Neural cell (in vitro differentiated cells): ENCODE measurements around the gene CCDC149. TPM values are rescaled to one million over a fixed set of nuclear protein-coding genes. Genes with fewer than 3 reads are reported as not detected.

Source experiments
- H2AFZ ChIP-seq: fragments of 200-600, 300-800 bp; sonication (generic), shearing (Covaris generic); 2 replicates; pipeline ENCODE4 v1.6.0; 2014; ENCODE audit warnings: low read depth, mild to moderate bottlenecking, antibody characterized with exemption, low read length, moderate library complexity
- H3F3A ChIP-seq: fragments of 200-600 bp; shearing (Covaris generic); 2 replicates; pipeline ENCODE4 v1.6.1; 2016; ENCODE audit warnings: mild to moderate bottlenecking, moderate library complexity, mixed read lengths, antibody characterized with exemption, low read length; ENCODE audit not compliant: insufficient read depth, poor library complexity, severe bottlenecking
- H3K27ac ChIP-seq: fragments of 200-600, 300-800 bp; sonication (generic), shearing (Covaris generic); 2 replicates; pipeline ENCODE4 v1.5.1; 2014; ENCODE audit warnings: mild to moderate bottlenecking, low read length, moderate library complexity
- H3K27me3 ChIP-seq: fragments of 300-800, 200-600 bp; sonication (generic), shearing (Covaris generic); 2 replicates; pipeline ENCODE4 v1.6.0; 2014; ENCODE audit warnings: mild to moderate bottlenecking, low read depth, low read length, moderate library complexity; ENCODE audit not compliant: insufficient read depth
- H3K36me3 ChIP-seq: fragments of 300-800, 200-600 bp; sonication (generic), shearing (Covaris generic); 2 replicates; pipeline ENCODE4 v1.5.1; 2014; ENCODE audit warnings: mild to moderate bottlenecking, antibody characterized with exemption, low read length, moderate library complexity; ENCODE audit not compliant: insufficient read depth
- H3K4me2 ChIP-seq: fragments of 300-800, 200-600 bp; sonication (generic), shearing (Covaris generic); 2 replicates; pipeline ENCODE4 v1.6.0; 2014; ENCODE audit warnings: mild to moderate bottlenecking, low read length
- H3K4me3 ChIP-seq: fragments of 300-800, 200-600 bp; sonication (generic), shearing (Covaris generic); 2 replicates; pipeline ENCODE4 v1.5.1; 2014; ENCODE audit warnings: mild to moderate bottlenecking, low read length, moderate library complexity
- H3K79me2 ChIP-seq: fragments of 200-600 bp; shearing (Covaris generic); replicated peaks from 2 replicates; pipeline ENCODE4 v1.6.0; 2014; ENCODE audit warnings: mild to moderate bottlenecking, low read length, moderate library complexity; ENCODE audit not compliant: insufficient read depth
- H3K9ac ChIP-seq: fragments of 300-800, 200-600 bp; sonication (generic), shearing (Covaris generic); 2 replicates; pipeline ENCODE4 v1.6.1; 2016; ENCODE audit warnings: mild to moderate bottlenecking, low read length, mixed read lengths
- H3K9me2 ChIP-seq: fragments of 200-600 bp; shearing (Covaris generic); 2 replicates; pipeline ENCODE4 v1.6.1; 2016; ENCODE audit warnings: mild to moderate bottlenecking, low read length, mixed read lengths; ENCODE audit not compliant: insufficient read depth
- H3K9me3 ChIP-seq: fragments of 200-600, 300-800 bp; sonication (generic), shearing (Covaris generic); 2 replicates; pipeline ENCODE4 v1.6.1; 2016; ENCODE audit warnings: mild to moderate bottlenecking, mixed run types, low read length, moderate library complexity, mixed read lengths
- H4K20me1 ChIP-seq: fragments of 200-600 bp; shearing (Covaris generic); 2 replicates; pipeline ENCODE4 v1.6.1; 2016; ENCODE audit warnings: mild to moderate bottlenecking, mixed run types; ENCODE audit not compliant: insufficient read depth
- EP300 ChIP-seq: fragments of 450-650 bp; conservative IDR thresholded peaks from 2 replicates; pipeline ENCODE4 v1.6.1; 2014; ENCODE audit warnings: antibody characterized with exemption, mild to moderate bottlenecking, moderate library complexity; ENCODE audit not compliant: poor library complexity, severe bottlenecking
- EZH2 ChIP-seq: fragments of 200-600, 300-800 bp; shearing (Covaris generic), sonication (generic); IDR thresholded peaks from 2 replicates; pipeline ENCODE4 v1.6.1; 2014; ENCODE audit warnings: antibody characterized with exemption, low read length, borderline replicate concordance, mild to moderate bottlenecking; ENCODE audit not compliant: insufficient read depth, poor library complexity, severe bottlenecking
- MXI1 ChIP-seq: fragments of 450-650 bp; conservative IDR thresholded peaks from 2 replicates; pipeline ENCODE4 v1.6.1; 2014; ENCODE audit warnings: antibody characterized with exemption, mild to moderate bottlenecking; ENCODE audit not compliant: poor library complexity, severe bottlenecking
- POLR2AphosphoS5 ChIP-seq: IDR thresholded peaks from 2 replicates; pipeline ENCODE4 v1.6.1; 2012
- RAD21 ChIP-seq: fragments of 450-650 bp; conservative IDR thresholded peaks from 2 replicates; pipeline ENCODE4 v1.6.1; 2014; ENCODE audit warnings: antibody characterized with exemption, mild to moderate bottlenecking, moderate library complexity
- SMC3 ChIP-seq: fragments of 450-650 bp; conservative IDR thresholded peaks from 2 replicates; pipeline ENCODE4 v1.6.1; 2014; ENCODE audit warnings: antibody characterized with exemption, mild to moderate bottlenecking, moderate library complexity; ENCODE audit not compliant: poor library complexity
- TAF1 ChIP-seq: IDR thresholded peaks from 2 replicates; pipeline ENCODE4 v1.6.1; 2012; ENCODE audit warnings: low read depth
- polyA plus RNA-seq: library from polyadenylated mRNA; depleted of rRNA; stranded (reverse); fragments of >200 nt; gene quantifications from 2 replicates; pipeline ENCODE4 v1.2.3, GENCODE V29; 2014
- TF ChIP-seq, protein P1 (sequence below): IDR thresholded peaks from 2 replicates; pipeline ENCODE4 v1.6.1; 2012; ENCODE audit warnings: borderline replicate concordance
- TF ChIP-seq, protein P2 (sequence below): fragments of 450-650 bp; IDR thresholded peaks from 2 replicates; pipeline ENCODE4 v1.5.1; 2014; ENCODE audit warnings: antibody characterized with exemption, mild to moderate bottlenecking, moderate library complexity; ENCODE audit not compliant: poor library complexity, severe bottlenecking

The CCDC149 gene
- polyA plus RNA-seq, 1 donor from 2014 or later: 6.6 TPM

DNA sequence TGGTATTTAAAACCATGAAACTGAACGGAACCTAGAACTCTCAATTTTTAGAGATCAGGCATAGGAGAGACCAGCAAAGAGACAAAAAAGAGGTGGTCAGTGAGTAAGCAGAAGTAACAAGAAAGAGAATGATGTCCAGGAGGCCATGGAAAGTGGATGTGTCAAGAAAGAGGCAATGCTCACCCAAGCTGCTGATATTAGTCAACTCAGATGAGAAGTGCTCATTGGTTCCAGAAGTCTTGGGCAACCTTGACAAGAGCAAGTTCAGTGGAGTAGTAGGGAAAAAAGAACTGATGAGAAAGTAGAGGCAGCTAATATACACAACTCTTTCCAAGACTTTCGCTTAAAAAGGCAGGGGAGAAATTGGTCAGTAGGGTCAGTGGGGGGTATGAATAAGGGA, 23.0 kb upstream of the CCDC149 start:
- Histone ChIP-seq H3K9me2 (no peaks in the 10 kb centered on the region), H3K9me3 (no peaks in the 10 kb centered on the region), H3F3A (no peaks in the 10 kb centered on the region), H3K79me2 (no peaks in the 10 kb centered on the region), H4K20me1 (no peaks in the 10 kb centered on the region), H3K36me3 (no peaks in the 10 kb centered on the region), H3K9ac (no peak overlapping the region), H3K27ac (no peak overlapping the region), H3K4me2 (no peak overlapping the region), H3K4me3 (no peak overlapping the region), H2AFZ (no peak overlapping the region), H3K27me3 (no peaks in the 10 kb centered on the region)
- TF ChIP-seq EZH2 (no peak), TAF1 (no peak), MXI1 (no peak), SMC3 (no peak), POLR2AphosphoS5 (no peak)
- TF ChIP-seq, protein P1, sequence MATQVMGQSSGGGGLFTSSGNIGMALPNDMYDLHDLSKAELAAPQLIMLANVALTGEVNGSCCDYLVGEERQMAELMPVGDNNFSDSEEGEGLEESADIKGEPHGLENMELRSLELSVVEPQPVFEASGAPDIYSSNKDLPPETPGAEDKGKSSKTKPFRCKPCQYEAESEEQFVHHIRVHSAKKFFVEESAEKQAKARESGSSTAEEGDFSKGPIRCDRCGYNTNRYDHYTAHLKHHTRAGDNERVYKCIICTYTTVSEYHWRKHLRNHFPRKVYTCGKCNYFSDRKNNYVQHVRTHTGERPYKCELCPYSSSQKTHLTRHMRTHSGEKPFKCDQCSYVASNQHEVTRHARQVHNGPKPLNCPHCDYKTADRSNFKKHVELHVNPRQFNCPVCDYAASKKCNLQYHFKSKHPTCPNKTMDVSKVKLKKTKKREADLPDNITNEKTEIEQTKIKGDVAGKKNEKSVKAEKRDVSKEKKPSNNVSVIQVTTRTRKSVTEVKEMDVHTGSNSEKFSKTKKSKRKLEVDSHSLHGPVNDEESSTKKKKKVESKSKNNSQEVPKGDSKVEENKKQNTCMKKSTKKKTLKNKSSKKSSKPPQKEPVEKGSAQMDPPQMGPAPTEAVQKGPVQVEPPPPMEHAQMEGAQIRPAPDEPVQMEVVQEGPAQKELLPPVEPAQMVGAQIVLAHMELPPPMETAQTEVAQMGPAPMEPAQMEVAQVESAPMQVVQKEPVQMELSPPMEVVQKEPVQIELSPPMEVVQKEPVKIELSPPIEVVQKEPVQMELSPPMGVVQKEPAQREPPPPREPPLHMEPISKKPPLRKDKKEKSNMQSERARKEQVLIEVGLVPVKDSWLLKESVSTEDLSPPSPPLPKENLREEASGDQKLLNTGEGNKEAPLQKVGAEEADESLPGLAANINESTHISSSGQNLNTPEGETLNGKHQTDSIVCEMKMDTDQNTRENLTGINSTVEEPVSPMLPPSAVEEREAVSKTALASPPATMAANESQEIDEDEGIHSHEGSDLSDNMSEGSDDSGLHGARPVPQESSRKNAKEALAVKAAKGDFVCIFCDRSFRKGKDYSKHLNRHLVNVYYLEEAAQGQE: no peak

DNA sequence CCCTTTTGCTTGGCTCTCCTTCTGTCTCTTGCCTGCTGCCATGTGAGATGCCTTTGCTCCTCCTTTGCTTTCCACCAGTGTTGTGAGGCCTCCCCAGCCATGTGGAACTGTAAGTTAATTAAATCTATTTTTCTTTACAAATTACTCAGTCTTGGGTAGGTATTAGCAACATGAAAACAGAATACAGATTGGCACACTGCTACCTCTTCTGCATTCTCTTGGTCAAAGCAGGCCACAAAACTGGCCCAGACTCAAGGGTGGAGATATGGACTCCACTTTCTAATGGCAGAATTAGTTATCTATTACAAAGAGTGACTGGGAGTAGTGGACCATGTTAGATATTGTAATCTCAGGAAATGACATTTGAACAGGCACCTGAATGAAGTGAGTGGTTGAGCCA, 21.5 kb upstream of the CCDC149 start:
- Histone ChIP-seq H2AFZ (no peak overlapping the region), H3K9me2 (no peaks in the 10 kb centered on the region), H3K9ac (no peak overlapping the region), H3K79me2 (no peaks in the 10 kb centered on the region), H3K27me3 (no peaks in the 10 kb centered on the region), H3K4me3 (no peak overlapping the region), H3K36me3 (no peaks in the 10 kb centered on the region), H3K27ac (no peak overlapping the region), H3F3A (no peaks in the 10 kb centered on the region), H3K9me3 (no peaks in the 10 kb centered on the region), H4K20me1 (no peaks in the 10 kb centered on the region), H3K4me2 (no peak overlapping the region)
- TF ChIP-seq SMC3 (no peak), RAD21 (no peak), POLR2AphosphoS5 (no peak), TAF1 (no peak), MXI1 (no peak)
- TF ChIP-seq, protein P2, sequence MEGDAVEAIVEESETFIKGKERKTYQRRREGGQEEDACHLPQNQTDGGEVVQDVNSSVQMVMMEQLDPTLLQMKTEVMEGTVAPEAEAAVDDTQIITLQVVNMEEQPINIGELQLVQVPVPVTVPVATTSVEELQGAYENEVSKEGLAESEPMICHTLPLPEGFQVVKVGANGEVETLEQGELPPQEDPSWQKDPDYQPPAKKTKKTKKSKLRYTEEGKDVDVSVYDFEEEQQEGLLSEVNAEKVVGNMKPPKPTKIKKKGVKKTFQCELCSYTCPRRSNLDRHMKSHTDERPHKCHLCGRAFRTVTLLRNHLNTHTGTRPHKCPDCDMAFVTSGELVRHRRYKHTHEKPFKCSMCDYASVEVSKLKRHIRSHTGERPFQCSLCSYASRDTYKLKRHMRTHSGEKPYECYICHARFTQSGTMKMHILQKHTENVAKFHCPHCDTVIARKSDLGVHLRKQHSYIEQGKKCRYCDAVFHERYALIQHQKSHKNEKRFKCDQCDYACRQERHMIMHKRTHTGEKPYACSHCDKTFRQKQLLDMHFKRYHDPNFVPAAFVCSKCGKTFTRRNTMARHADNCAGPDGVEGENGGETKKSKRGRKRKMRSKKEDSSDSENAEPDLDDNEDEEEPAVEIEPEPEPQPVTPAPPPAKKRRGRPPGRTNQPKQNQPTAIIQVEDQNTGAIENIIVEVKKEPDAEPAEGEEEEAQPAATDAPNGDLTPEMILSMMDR: no peak

DNA sequence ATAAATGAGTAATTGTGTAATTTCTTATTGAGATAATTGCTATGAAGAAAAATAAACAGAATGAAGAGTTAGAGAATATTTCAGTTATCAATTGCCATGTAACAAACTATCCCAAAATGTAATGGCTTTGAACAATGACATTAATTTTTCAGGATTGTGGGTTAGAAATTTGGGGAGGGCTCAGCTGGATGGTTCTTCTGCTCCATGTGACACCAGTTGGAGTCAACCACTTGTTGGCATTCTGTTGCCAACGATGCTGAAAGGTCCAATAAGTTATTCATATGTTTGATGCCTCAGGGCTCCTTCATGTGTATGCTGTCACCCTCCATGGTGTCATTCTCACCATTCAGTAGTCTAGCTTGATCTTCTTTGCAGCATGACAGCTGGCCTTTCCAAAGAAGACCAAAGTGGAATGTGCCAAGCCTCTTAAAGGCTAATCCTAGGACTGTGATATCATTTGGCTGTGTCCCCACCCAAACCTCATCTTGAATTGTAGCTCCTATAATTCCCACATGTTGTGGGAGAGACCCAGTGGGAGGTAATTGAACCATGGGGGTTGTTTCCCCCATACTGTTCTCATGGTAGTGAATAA, 20.9 kb upstream of the CCDC149 start:
- no peak overlapping the region for H3K27ac ChIP-seq
- H3K79me2 ChIP-seq: no peaks in the 10 kb centered on the region
- H3K4me2 ChIP-seq: no peak overlapping the region
- H3K9ac ChIP-seq: no peak overlapping the region
- H2AFZ ChIP-seq: no peak overlapping the region
- no peaks in the 10 kb centered on the region for H3K36me3 ChIP-seq
- H3F3A ChIP-seq: no peaks in the 10 kb centered on the region
- no peaks in the 10 kb centered on the region for H3K27me3 ChIP-seq
- H4K20me1 ChIP-seq: no peaks in the 10 kb centered on the region
- H3K4me3 ChIP-seq: no peak overlapping the region
- TF ChIP-seq EP300 (no peak), POLR2AphosphoS5 (no peak), RAD21 (no peak), EZH2 (no peak), SMC3 (no peak), MXI1 (no peak), TAF1 (no peak)
- TF ChIP-seq, protein P2: no peak
- TF ChIP-seq, protein P1: no peak
- no peaks in the 10 kb centered on the region for H3K9me3 ChIP-seq
- H3K9me2 ChIP-seq: no peaks in the 10 kb centered on the region
